GM18505 (cell line): ENCODE results near the gene TNFRSF4.

Source experiments
- ATAC-seq: cut with Tn5 transposase; IDR thresholded peaks from one replicate; pipeline ENCODE4 v1.9.1; 2021; ENCODE audit not compliant: unreplicated experiment
- POLR2A ChIP-seq: IDR thresholded peaks from 4 replicates; pipeline ENCODE4 v1.6.1; 2011; ENCODE audit warnings: borderline replicate concordance; ENCODE audit not compliant: insufficient read depth, insufficient read length; ENCODE audit errors: extremely low read depth

TNFRSF4 gene

DNA sequence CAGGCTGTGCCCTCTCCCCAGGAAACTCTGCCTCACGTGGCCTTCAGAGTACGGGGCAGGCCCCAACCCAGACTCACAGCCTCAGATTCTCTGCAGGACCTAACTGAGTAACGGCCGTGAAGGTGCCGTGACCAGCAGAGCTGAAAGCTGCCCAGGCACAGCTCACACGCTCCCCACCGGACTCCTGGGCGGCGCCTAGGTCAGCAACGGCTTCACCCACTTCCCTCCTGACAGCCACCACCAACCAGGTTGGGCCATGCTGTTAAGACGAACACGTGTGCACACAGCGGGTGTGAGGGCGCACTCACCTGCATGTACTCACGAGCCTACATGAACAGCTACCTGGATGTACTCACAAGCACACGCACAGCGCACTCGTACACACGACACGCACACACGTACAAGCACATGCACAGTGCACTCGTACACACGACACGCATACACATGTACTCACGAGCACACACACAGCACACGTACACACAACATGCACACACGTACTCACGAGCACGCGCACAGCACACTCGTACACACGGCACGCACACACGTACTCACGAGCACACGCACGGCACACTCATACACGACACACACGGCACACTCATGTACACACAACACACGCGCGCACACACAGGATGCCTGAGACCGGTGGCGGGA lies 8.7 kb upstream of the TNFRSF4 start:
- no peak for TF ChIP-seq POLR2A
- no peak for ATAC-seq

DNA sequence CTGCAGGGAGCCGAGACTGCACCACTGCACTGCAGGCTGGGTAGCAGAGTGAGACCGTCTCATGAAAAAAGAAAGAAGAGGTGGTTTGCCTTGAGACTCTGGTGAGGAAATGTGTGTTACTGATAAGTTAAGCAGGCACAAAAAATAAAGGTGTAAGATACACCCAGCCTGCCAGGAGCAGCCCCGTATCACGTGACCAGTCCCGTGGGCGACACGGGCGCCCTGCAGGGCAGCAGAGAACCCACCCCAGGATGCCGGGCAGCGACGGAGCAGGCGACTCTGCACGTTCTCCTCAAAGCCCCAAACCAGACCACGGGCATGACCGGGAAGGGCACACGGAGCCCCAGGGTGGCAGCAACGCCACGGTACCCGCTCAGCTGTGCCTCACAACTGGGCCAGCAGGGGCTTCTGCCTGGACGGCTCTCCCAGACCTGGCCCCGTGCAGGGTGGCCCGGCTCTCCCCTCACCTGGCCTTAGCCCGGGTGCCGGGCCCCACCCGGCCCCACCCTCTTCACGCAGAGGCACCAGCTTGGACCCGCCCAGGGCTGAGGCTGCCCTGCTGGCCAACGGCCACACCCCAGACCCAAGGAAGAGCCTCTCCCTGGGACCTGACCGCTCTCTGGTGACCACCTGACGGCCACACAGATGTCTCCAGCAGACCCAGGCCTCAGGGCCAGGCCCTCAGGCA lies 8.1 kb upstream of the TNFRSF4 start:
- no peak for ATAC-seq
- TF ChIP-seq POLR2A, result no peak

DNA sequence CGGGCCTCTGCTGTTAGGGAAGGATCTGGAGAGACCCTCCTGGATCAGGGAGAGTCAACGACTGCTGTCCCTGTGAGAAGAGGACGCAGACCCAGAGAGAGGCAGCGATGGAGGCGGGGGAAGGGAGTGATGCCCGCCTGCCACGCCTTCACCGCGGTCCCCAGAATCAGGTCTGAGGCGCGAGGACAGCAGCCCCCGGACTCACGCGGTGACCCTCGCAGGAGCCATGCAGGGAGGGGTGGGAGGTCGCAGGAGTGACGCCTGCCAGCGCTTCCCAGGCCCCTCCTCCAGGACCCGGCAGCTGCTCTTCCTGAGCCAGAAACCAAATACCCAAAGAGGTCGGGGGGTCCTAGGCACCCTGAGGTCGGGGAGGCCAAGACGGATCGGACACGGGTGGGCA lies 6.2 kb upstream of the TNFRSF4 start:
- no peak for ATAC-seq
- TF ChIP-seq POLR2A, result no peak

DNA sequence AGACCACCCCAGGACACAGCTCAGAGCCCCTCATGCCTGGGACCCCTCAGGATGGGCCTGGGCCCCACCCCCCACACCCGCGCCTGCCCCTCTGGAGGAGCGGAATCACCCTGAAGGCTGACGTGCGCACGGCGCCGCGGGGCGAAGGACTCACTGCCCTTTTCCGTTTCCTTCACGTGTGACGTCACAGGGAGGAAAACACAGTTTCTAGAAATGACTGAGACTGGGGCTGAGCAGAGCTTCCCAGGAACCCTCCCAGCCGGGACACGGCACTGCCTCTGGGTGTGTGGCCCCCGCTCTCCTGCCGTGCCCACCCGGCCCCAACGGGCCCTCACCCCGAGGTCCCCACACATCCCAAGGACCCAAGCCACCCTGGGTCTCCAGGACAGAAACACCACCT lies 5.4 kb upstream of the TNFRSF4 start:
- no peak for TF ChIP-seq POLR2A
- ATAC-seq, result no peak

DNA sequence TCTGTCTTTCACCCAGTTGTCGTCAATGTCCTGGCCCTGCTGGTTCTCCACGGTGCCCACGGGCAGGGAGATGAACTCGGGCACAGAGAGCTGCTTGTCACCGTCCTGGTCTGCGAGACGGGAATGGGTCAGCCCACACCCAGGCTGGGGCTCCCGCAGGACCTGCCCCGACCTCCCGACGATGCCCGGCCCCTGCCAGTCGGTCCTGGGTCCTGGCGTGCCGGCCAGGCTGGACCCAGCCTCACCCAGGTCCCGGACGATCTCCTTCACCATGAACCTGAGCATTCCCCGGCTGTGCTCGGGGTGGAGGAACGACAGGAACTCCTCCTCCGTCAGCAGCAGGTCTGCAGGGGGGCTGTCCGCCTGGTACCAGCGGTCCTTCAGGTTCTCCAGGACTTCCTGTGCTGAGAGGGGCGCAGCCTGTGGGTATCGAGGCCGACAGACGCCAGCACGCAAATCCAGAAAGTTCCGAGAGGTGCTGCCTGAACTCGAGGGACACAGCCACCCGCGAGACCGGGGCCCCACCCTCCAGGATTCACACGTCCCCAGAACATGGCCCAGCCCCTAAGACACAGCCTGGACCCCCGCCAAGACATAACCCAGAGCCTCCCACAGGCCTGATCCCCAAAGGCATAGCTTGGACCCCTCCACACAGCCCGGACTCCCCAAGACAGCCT lies 4.7 kb upstream of the TNFRSF4 start:
- no peak for ATAC-seq
- TF ChIP-seq POLR2A, result no peak

DNA sequence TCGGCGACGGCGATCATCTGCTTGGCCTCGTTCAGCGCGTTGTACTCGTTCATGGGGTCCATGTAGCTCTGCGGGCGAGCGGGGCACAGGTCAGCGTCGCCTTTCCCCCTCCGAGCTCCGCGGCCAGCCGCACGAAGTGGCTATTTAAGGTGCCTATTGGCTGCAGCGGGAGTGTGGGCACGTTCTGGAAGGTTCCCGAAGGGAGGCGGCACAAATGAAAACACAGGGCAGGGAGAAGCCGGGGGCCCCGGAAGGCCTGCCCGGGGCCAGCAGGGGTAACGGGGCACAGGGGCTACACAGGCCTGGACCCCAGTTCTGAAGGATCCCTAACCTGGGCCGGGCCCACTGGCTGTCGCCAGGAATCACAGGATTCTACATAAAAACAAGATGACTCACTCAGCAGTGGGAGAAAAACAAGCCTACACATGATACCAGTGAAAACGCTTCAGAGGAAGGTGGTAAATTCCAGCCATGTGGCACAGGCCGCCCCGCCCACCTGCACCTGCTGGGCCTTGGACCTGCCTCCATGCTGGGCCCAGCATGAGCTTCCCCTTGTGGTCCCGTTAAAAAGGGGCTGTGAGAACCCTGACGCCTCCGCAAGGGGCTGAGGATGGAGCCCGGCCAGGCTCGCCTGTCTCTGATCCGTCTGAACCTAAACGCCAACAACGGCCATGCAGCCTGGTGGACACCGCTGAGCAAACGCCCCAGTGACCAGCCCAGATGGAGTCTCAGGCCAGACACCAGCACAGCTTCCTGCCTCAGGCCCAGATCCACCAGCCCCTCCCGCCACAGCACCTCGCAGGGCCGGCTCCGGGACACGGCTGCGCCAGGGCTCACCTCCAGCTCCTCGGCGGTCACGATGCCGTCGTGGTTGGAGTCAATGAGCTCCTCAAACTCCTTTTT lies 3.9 kb upstream of the TNFRSF4 start:
- no peak for TF ChIP-seq POLR2A
- no peak for ATAC-seq

DNA sequence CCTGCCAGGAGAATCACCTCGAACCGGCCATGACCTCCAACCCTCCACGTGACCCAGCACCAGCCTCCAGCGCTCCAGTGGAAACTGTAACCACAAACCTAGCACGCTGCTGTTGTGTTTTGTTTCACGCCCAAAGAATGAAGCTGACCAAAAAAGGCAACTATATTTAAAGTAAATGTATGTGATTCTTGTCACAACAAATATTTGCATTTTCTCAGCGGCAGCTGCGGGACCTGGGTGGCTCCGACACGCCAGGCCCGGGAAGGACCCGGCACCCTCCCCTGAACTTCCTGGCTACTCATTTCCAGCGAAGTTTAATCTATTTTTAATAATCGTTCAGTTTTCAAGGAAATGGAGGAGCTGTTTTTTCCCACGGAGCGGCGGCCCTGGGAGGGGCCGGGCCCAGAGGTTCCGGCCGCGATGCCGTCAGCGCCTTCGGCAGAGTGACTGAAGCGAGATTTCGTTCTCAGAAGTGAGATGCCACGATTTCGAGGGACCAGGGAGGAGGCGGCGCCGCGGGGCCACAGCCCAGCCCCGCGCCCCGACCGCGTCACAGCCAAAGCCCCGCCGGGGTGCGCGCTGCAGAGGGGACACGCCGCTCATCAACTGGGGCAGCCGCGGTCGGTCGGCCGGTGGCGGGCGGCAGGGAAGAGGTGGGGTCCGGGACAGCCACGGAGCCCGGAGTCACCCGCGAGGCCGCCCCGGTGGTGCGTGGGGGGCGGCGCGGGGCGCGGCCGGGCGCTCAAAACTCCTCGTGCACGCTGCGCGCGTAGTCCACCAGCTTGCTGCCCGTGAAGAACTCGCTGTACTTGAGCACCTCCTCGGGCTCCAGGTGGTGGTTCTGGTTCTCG lies 3.0 kb upstream of the TNFRSF4 start:
- no peak for ATAC-seq
- no peak for TF ChIP-seq POLR2A

DNA sequence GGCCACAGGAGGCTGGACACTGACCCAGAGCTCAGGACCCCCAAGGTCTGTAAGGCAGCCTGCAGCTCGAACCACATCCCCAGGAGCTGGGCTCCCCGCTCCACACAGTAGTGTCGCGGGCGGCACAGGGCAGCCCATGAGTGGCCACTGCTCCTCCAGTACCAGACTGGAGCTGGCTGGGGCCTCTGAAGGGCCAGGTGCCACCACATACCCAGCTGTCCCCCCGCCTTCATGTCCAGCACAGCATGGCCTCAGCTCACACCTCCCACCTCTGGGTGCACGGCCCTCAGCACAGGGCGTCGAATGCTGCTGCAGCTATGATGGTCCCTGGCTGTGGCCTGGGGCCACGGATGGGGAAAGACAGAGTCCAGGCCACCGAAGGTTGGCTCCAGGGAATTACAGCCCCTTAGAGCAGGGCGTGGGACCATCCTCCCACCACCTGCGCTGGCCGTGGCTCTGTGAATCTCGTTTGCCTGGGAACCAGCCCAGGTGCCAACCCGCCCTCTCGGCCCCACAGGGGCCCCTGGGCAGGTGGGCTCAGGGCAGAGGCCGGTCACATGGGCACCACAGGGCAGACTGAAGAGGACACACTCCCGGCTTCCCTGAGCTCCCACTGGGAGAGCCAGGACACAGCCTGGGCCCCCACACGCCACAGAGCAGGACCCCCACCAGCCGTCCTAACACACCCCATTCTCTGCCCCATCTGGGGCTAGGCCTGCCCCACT lies 2.1 kb upstream of the TNFRSF4 start:
- ATAC-seq, result no peak

DNA sequence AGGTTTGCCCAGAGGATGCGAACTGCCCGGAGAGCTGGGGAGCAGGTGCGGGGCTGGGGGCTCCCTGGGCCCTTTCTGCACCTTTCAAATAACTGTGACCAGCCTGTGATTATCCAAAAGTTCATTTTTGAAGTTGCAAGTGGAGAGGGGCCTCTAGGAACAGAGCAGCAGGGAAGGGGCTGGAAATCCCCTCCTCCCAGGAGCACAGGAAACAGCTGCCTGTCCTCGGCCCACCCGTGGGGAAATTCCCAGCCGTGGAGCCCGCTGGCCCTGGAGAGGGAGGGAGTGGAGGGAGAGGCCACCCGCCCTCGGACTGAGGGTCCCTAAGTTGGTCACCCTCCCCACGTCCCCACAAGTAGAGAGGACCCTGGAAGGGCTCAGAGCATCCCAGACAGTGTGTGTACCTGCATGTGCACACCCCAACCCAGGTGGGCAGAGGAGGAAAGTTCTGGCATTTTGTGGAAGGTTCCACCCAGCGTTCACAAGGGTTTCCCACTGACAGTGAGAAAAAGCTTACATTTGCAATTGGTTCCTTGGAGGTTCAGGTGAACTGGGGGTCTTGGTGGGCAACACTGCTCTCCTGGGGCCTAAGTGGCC lies 1.2 kb upstream of the TNFRSF4 start:
- TF ChIP-seq POLR2A, result no peak
- no peak for ATAC-seq

More for the DNA sequence above, 2.1 kb upstream of the TNFRSF4 start:
- TF ChIP-seq POLR2A, result no peak

DNA sequence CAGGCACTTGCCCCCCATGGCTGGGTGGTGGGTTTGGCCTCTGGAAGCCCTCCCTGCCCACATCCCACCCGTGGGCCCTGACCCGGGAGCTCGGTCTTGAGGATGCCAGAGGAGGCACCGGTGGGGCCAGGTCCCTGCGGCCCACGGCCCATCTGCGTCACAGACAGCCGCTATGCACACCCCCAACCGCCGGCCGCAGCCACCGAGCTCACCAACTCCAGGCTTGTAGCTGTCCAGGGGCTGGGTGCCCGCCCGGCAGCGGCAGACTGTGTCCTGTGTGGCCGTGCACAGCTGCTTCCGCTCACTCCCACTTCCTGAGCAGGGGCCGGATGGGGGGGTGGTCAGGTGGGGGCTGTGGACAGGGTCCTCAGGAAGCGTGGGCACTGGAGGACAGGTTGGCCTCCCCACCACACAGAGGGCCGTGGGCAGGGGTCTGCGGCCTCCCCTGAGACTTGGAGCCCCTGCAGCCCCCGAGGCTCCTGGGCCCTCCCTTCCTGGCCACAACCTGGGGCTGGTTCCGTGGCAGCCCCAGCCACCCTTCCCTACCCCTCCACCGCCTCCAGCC lies 1.1 kb downstream of the TNFRSF4 start:
- no peak for TF ChIP-seq POLR2A
- no peak for ATAC-seq

DNA sequence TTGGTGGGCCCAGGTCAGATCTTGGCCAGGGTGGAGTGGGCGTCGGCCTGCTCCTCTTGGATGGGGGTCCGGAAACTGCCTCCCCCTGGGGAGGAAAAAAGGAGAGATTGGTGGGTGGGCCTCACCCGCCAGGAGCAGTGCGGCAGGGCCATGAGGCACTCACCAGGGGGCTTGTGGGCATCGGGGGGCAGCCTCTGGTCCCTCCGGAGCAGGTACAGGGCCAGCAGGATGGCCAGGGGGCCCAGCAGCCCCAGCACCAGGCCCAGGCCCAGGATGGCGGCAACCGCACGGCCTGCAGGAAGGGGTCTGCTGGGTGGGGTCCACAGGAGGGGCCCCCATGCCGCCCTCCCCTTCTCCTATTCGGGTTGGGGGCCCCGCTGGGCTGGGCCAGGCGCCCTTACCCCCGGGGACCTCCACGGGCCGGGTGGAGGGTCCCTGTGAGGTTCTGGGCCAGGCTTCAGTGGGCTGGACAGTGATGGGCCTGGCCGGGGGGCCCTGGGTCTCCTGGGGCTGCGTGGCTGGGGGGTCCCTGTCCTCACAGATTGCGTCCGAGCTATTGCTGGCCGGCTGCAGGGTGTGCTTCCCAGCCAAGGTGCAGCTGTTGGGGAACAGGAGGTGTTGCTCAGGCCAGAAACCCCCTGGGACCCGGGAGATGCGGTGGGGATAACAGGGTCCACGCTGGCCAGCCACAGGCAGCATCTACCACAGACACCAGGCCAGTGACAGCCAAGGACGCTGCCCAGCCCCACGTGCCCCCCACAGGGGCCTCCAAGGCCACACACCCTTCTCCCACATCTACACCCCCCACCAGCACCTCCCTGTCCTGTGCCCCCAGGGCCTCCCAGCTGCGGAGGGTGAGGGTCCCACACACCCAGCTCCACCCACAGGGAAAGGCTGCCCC lies 2.2 kb downstream of the TNFRSF4 start:
- no peak for ATAC-seq
- no peak for TF ChIP-seq POLR2A
